GM19239 (cell line): ENCODE measurements around the gene CD180.
A peak's percentile ranks its signal among the peaks of the same experiment; 100 is the strongest.

Experiments used
- DNase-seq: peaks from one replicate; pipeline ENCODE4 v3.0.0; 2011; ENCODE audit warnings: low spot score; ENCODE audit not compliant: insufficient read length
- FAIRE-seq: peaks from 2 replicates; lab custom pipeline; 2011; peaks lifted over from hg19 to GRCh38; lab: Jason Lieb, UNC

CD180 gene

GRCh38 chr5:67196537-67197059 lies at the start of gene CD180:
TSS of gene CD180 (minus strand) at chr5:67196799. CDS start at chr5:67196641, 158 bp downstream.
- FAIRE-seq (no peak), DNase-seq (no peak)

- FAIRE-seq = peak; percentile 90
- peak; percentile 13 for DNase-seq
Measured at GRCh38 chr5:67246108-67246507, 49.5 kb upstream of the CD180 start.

GRCh38 chr5:67245259-67245846 lies 48.8 kb upstream of the CD180 start:
- no peak for FAIRE-seq

DNA sequence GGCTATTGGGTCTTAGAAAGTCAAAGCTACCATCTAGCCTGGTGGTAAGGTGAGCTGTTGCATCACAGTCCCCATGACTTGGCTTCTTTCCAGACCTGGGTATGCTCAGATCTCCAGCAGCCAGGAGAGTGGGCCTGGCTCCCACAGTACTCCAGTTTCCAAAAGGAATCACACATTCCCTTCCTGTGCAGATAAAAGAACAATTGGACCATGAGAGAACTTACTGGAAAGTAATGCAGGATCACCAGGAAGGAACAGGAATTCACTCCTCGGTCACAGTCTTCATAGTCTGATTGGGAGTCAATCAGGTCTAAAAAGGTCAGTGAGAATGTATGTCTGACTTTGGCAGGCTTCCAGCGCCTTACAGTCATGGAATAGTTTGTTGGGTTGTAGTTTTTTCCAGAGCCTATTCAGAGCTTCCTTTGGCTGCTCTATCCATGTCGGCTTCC lies 47.8 kb upstream of the CD180 start:
- FAIRE-seq (no peak), DNase-seq (no peak)

More at GRCh38 chr5:67245259-67245846, 48.8 kb upstream of the CD180 start:
- no peak for DNase-seq

DNA sequence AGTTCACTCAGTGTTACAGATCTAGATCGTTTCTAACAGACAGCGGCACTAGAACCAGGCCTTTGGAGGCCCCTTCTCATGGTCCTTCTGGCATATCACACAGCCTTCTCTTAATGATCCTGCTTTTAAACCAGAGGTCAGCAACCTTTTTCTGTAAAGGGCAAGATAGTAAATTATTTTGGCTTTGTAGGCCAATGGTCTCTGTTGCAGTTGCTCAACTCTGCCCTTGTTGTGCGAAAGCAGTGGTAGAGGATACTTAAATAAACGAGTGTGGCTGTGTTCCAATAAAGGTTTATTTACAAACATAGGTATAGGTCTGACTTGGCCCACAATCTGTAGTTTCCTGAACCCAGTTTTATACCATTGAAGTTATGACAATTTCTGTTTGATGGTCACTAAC lies 47.3 kb upstream of the CD180 start:
- DNase-seq = no peak
- no peak for FAIRE-seq

GRCh38 chr5:67243349-67243748 lies 46.8 kb upstream of the CD180 start:
- DNase-seq = no peak
- FAIRE-seq = no peak

GRCh38 chr5:67241326-67241725 lies 44.7 kb upstream of the CD180 start:
- FAIRE-seq (no peak), DNase-seq (no peak)

DNA sequence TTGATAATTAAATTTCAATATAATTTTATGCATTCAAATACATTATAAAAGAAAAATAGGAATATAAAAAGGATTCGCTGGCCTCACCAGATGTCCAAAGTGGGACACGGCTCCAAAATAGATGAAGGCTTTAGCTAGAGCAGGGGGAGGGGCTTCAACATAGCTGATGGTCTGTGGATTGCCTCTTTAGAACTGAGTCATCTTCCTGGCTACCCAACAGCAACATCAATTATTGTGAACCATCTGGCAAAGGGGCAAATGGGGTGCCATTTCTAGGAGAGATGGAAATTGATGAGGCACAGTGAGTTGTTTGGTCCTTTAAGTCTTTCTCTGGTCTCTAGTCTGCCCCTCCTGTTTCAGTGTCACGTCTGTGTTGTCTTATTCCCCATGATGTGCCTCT lies 44.2 kb upstream of the CD180 start:
- no peak for FAIRE-seq
- no peak for DNase-seq

- DNase-seq (no peak), FAIRE-seq (no peak)
Measured at GRCh38 chr5:67240065-67240464, 43.5 kb upstream of the CD180 start.

GRCh38 chr5:67238191-67238590 lies 41.6 kb upstream of the CD180 start:
- DNase-seq = no peak
- FAIRE-seq = no peak

- FAIRE-seq = no peak
- DNase-seq = no peak
Measured at GRCh38 chr5:67235399-67236110, 39.0 kb upstream of the CD180 start.

DNA sequence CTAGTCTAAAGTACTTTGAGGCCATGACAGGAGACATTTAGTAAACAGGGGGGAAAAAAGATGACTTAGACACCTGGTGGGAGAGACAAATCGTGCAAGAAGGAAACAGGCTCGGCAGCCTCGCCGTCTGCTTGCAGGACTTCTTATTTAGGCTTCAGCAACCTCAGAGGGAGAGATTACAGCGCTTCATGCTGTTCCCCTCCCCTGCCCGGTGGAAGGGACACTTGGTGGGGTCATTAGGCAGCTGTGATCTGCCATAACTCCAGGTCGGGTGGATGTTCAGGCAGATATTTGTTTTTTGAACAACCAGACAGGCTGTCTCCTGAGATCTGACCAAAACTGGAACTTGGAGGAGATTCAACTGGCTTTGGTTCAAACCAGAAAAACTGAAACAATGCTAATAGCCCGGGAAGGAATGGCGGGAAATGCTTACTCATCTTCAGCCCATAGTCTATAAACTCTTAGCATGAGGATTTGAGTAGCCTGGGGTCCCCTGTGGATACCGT lies 38.1 kb upstream of the CD180 start:
- FAIRE-seq = no peak
- no peak for DNase-seq

- FAIRE-seq (no peak), DNase-seq (no peak)
Measured at GRCh38 chr5:67233075-67233474, 36.5 kb upstream of the CD180 start.

DNA sequence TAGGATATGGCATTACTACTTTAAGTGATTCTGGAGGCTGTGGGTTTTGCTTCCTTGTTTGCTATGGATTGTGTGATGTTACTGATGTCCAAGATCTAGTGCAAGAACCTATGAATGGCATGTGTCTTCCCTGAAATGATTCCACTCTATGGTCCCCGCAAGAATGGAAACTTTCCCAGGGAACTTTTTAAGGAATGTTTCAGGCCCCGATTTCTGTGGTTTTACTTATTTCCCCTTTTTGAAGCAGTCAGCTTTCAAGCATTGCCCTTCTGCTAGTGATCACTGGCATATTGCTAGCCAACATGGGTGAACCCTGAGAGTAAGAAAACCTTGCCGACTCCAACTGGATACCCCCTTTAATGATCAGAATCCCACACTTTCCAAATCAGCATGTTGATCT lies 26.6 kb upstream of the CD180 start:
- peak; percentile 68 for FAIRE-seq
- DNase-seq = no peak

DNA sequence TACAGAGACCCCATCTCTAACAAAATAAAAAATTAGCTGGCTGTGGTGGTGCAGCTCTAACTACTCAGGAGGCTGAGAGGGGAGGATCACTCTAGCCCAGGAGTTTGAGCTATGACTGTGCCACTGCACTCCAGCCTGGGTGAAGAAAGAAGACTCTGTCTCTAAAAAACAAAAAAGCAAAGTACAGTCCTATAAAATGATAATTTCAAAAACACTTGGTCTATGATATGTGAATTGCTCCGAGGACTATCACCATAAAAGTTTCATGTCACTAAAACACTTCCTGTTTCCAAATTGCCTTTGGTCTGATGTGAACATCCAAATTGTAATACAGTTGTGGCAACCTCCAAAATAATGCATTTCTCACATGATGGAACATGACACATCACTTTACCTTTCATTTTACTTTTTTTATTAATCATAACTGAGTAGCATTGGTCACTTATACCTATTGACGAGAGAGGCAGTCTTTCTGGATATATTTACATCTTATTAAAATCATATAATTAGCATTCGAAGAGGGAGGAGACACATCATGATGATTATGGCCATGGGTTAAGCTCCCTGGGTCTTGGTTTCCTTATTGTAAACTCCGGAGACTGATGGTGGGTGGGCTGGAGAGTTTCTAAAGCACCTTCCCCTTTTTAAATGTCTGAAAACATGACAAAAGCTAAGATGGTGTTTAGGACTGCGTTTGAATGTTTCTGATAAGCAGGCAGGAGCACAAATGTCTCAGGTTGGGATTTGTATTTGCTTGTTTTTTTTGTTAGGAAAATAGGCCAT lies 25.8 kb upstream of the CD180 start:
- DNase-seq (no peak), FAIRE-seq (peak; percentile 40)

- DNase-seq (peak; percentile 32), FAIRE-seq (peak; percentile 94)
Measured at GRCh38 chr5:67221487-67222242, 25.1 kb upstream of the CD180 start.

DNA sequence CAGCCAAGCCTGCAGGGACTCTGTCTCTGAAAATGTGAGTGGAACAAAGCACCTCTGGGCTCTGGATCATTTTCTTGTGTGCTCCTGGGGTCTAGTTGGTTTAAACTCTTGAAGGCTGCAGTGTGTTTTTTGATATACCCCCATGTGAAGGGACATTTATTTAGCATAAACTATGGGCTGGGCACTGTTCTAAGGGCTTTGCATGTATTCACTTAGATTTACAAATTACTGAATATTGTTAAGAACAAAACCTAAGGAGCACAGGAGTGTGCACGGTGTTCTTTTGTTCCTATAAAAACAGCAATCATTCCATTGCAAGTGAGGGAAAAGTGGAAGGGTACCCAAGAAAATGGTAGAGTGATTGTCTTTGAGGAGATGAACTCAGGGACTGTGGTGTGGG lies 20.0 kb upstream of the CD180 start:
- FAIRE-seq (no peak), DNase-seq (no peak)

GRCh38 chr5:67215519-67216471 lies 19.2 kb upstream of the CD180 start:
- peak; percentile 49 for DNase-seq
- FAIRE-seq = peak; percentile 100
